ENCODE data around the gene ACOT7. TPM values are rescaled to one million over a fixed set of nuclear protein-coding genes. Genes with fewer than 3 reads are reported as not detected.

The ACOT7 gene
- total RNA-seq, 4 donors from 2014 or later, result 15.0 to 38.7 (median 28.6) TPM

GRCh38 chr1:6279613-6280383, 113.8 kb downstream of the ACOT7 start:
- Histone ChIP-seq H3K9me3 (no peaks in the 10 kb centered on the region), H3K27ac (replicated peaks in 1 of 4) (no peak overlapping the region), H3K4me3 (no peak overlapping the region), H3K36me3 (peaks cover 0 to 6% (median 0%) of the 10 kb centered on the region in 4 donors), H3K27me3 (no peaks in the 10 kb centered on the region), H3K4me1 (peaks cover 14 to 19% (median 15%) of the 10 kb centered on the region in 4 donors)
- intact Hi-C loops (cut with DNase I), result no loop called here
- DNase-seq (ENCODE audit: extremely low spot score), result no peak
- WGBS, result 90% methylated on average over 14 of the region's 31 CpGs
- TF ChIP-seq CTCF (IDR thresholded peaks at IDR 0.05) (no peak), POLR2A (IDR thresholded peaks at IDR 0.05; ENCODE audit: low read depth) (no peak), POLR2AphosphoS5 (IDR thresholded peaks at IDR 0.05) (no peak), EP300 (IDR thresholded peaks at IDR 0.05) (no peak)

GRCh38 chr1:6279066-6279465, 114.5 kb downstream of the ACOT7 start:
- 95% methylated on average over 10 of the region's 10 CpGs for WGBS
- peaks cover 0 to 6% (median 0%) of the 10 kb centered on the region in 4 donors for H3K36me3 ChIP-seq
- intact Hi-C loops (cut with DNase I), result no loop called here

GRCh38 chr1:6278263-6278662, 115.3 kb downstream of the ACOT7 start:
- Histone ChIP-seq H3K4me1 (peaks cover 14 to 20% (median 17%) of the 10 kb centered on the region in 4 donors), H3K4me3 (no peak overlapping the region), H3K36me3 (peaks cover 0 to 6% (median 0%) of the 10 kb centered on the region in 4 donors), H3K27me3 (no peaks in the 10 kb centered on the region), H3K9me3 (no peaks in the 10 kb centered on the region), H3K27ac (replicated peaks in 1 of 4) (no peak overlapping the region)
- TF ChIP-seq CTCF (IDR thresholded peaks at IDR 0.05) (no peak), POLR2A (IDR thresholded peaks at IDR 0.05; ENCODE audit: low read depth) (no peak), POLR2AphosphoS5 (IDR thresholded peaks at IDR 0.05) (no peak), EP300 (IDR thresholded peaks at IDR 0.05) (no peak)
- intact Hi-C loops (cut with DNase I), result no loop called here
- 87% methylated on average over 8 of the region's 9 CpGs for WGBS
- DNase-seq (ENCODE audit: extremely low spot score), result no peak

More at GRCh38 chr1:6279066-6279465, 114.5 kb downstream of the ACOT7 start:
- TF ChIP-seq POLR2AphosphoS5 (IDR thresholded peaks at IDR 0.05) (no peak), CTCF (IDR thresholded peaks at IDR 0.05) (no peak)
- Histone ChIP-seq H3K4me3 (no peak overlapping the region), H3K27ac (replicated peaks in 1 of 4) (no peak overlapping the region), H3K9me3 (no peaks in the 10 kb centered on the region), H3K4me1 (peaks cover 14 to 19% (median 15%) of the 10 kb centered on the region in 4 donors), H3K27me3 (no peaks in the 10 kb centered on the region)
- no peak for DNase-seq (ENCODE audit: extremely low spot score)

GRCh38 chr1:6276811-6277555, 116.6 kb downstream of the ACOT7 start:
- TF ChIP-seq CTCF (IDR thresholded peaks at IDR 0.05) (no peak), EP300 (IDR thresholded peaks at IDR 0.05) (no peak), POLR2AphosphoS5 (IDR thresholded peaks at IDR 0.05) (no peak)
- DNase-seq (ENCODE audit: extremely low spot score), result no peak
- WGBS, result 82% methylated on average over 14 of the region's 20 CpGs
- peaks cover 0 to 6% (median 0%) of the 10 kb centered on the region in 4 donors for H3K36me3 ChIP-seq
- intact Hi-C loops (cut with DNase I), result no loop called here
- peaks cover 14 to 31% (median 22%) of the 10 kb centered on the region in 4 donors for H3K4me1 ChIP-seq
- no peaks in the 10 kb centered on the region for H3K9me3 ChIP-seq
- no peak overlapping the region for H3K4me3 ChIP-seq
- peak overlapping the region in 3 of 4 donors; percentile 69 to 79 (median 69) for H3K27ac ChIP-seq (replicated peaks in 1 of 4)
- H3K27me3 ChIP-seq, result no peaks in the 10 kb centered on the region

All from esophagus muscularis mucosa (tissue), 4 donors.